ENCODE results near the gene PEX14.

The PEX14 gene

GRCh38 chr1:10516925-10517676, 42.4 kb downstream of the PEX14 start:
- Histone ChIP-seq H3K27ac (ENCODE audit: low read length) (no peak overlapping the region), H4K20me1 (ENCODE audit: insufficient read depth, low read length) (peaks cover 31% of the 10 kb centered on the region), H3K27me3 (ENCODE audit: low read depth, low read length) (no peaks in the 10 kb centered on the region), H3K4me2 (ENCODE audit: low read length) (no peak overlapping the region), H3K9ac (ENCODE audit: low read length) (no peak overlapping the region), H2AFZ (ENCODE audit: low read depth, low read length) (no peak overlapping the region), H3K4me3 (ENCODE audit: low read length) (no peak overlapping the region), H3K4me1 (ENCODE audit: low read length) (peaks cover 5% of the 10 kb centered on the region; the same call in 1 of the 2 replicates), H3K9me3 (ENCODE audit: insufficient read depth, low read length) (no peaks in the 10 kb centered on the region), H3K36me3 (replicated peaks; ENCODE audit: low read depth, low read length) (no peaks in the 10 kb centered on the region), H3K79me2 (ENCODE audit: low read length) (peaks cover 5% of the 10 kb centered on the region; the same call in 1 of the 2 replicates)
- TF ChIP-seq EZH2phosphoT487 (IDR thresholded peaks at IDR 0.05; ENCODE audit: low read depth), result no peak
- TF ChIP-seq, protein P1, sequence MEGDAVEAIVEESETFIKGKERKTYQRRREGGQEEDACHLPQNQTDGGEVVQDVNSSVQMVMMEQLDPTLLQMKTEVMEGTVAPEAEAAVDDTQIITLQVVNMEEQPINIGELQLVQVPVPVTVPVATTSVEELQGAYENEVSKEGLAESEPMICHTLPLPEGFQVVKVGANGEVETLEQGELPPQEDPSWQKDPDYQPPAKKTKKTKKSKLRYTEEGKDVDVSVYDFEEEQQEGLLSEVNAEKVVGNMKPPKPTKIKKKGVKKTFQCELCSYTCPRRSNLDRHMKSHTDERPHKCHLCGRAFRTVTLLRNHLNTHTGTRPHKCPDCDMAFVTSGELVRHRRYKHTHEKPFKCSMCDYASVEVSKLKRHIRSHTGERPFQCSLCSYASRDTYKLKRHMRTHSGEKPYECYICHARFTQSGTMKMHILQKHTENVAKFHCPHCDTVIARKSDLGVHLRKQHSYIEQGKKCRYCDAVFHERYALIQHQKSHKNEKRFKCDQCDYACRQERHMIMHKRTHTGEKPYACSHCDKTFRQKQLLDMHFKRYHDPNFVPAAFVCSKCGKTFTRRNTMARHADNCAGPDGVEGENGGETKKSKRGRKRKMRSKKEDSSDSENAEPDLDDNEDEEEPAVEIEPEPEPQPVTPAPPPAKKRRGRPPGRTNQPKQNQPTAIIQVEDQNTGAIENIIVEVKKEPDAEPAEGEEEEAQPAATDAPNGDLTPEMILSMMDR (IDR thresholded peaks at IDR 0.05; ENCODE audit: low read depth, low read length), result no peak

DNA sequence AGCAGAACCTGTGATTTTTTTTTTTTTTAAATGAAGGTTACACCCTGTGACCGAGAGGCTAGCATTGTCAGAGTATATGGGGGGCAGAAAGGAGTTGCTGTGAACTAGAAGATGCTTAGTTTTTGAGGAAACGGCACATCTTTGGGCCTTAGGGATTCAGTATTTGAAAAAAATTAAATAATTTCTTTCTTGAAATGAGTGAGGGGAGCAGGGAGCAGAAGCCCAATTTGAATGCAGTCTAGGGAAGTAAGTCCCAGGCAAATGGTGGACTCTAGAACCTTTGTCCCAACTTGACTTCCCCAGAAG, 42.9 kb downstream of the PEX14 start:
- no peaks in the 10 kb centered on the region for H3K27me3 ChIP-seq (ENCODE audit: low read depth, low read length)
- no peaks in the 10 kb centered on the region for H3K9me3 ChIP-seq (ENCODE audit: insufficient read depth, low read length)
- H3K4me1 ChIP-seq (ENCODE audit: low read length), result peaks cover 5% of the 10 kb centered on the region; the same call in 1 of the 2 replicates
- no peak overlapping the region for H3K27ac ChIP-seq (ENCODE audit: low read length)
- TF ChIP-seq EZH2phosphoT487 (IDR thresholded peaks at IDR 0.05; ENCODE audit: low read depth), result no peak
- TF ChIP-seq, protein P1 (IDR thresholded peaks at IDR 0.05; ENCODE audit: low read depth, low read length), result no peak
- no peak overlapping the region for H3K4me3 ChIP-seq (ENCODE audit: low read length)
- no peaks in the 10 kb centered on the region for H3K36me3 ChIP-seq (replicated peaks; ENCODE audit: low read depth, low read length)
- no peak overlapping the region for H2AFZ ChIP-seq (ENCODE audit: low read depth, low read length)
- H4K20me1 ChIP-seq (ENCODE audit: insufficient read depth, low read length), result peaks cover 26% of the 10 kb centered on the region
- H3K9ac ChIP-seq (ENCODE audit: low read length), result no peak overlapping the region
- 0 out of 2 replicates have a peak, but pooled peaks cover 3% of the 10 kb centered on the region for H3K79me2 ChIP-seq (ENCODE audit: low read length)
- H3K4me2 ChIP-seq (ENCODE audit: low read length), result no peak overlapping the region

GRCh38 chr1:10519016-10519417, 44.3 kb downstream of the PEX14 start:
- Histone ChIP-seq H3K9ac (ENCODE audit: low read length) (no peak overlapping the region), H3K36me3 (replicated peaks; ENCODE audit: low read depth, low read length) (no peaks in the 10 kb centered on the region), H3K27me3 (ENCODE audit: low read depth, low read length) (no peaks in the 10 kb centered on the region), H3K4me2 (ENCODE audit: low read length) (no peak overlapping the region), H3K9me3 (ENCODE audit: insufficient read depth, low read length) (no peaks in the 10 kb centered on the region), H2AFZ (ENCODE audit: low read depth, low read length) (no peak overlapping the region), H3K4me1 (ENCODE audit: low read length) (peaks cover 5% of the 10 kb centered on the region; the same call in 1 of the 2 replicates), H3K79me2 (ENCODE audit: low read length) (no peaks in the 10 kb centered on the region), H4K20me1 (ENCODE audit: insufficient read depth, low read length) (peaks cover 15% of the 10 kb centered on the region; the same call in 1 of the 2 replicates), H3K27ac (ENCODE audit: low read length) (no peak overlapping the region), H3K4me3 (ENCODE audit: low read length) (no peak overlapping the region)
- TF ChIP-seq, protein P1 (IDR thresholded peaks at IDR 0.05; ENCODE audit: low read depth, low read length), result no peak
- no peak for TF ChIP-seq EZH2phosphoT487 (IDR thresholded peaks at IDR 0.05; ENCODE audit: low read depth)

DNA sequence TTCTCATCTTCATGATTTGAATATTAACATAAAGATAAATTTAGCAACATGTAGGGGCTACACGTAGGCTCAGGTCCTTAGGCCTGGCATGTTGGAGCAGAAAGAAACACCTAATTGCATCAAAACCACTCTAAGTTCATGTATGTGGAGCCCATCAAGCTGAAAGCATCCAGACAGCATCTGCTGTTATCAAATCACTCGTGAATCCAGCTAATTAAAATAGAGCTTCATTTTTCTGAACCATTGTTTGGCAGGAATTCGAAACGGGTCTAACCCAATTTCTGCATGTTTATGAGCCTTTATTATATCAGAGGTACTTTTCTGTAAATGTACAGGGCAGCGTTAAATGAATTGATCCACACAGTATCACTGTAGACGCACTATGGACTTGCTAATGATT, 45.7 kb downstream of the PEX14 start:
- Histone ChIP-seq H3K4me2 (ENCODE audit: low read length) (no peak overlapping the region), H3K4me1 (ENCODE audit: low read length) (peaks cover 5% of the 10 kb centered on the region; the same call in 1 of the 2 replicates), H3K36me3 (replicated peaks; ENCODE audit: low read depth, low read length) (no peaks in the 10 kb centered on the region), H3K4me3 (ENCODE audit: low read length) (no peak overlapping the region), H3K79me2 (ENCODE audit: low read length) (no peaks in the 10 kb centered on the region), H3K9ac (ENCODE audit: low read length) (no peak overlapping the region), H3K27ac (ENCODE audit: low read length) (no peak overlapping the region), H4K20me1 (ENCODE audit: insufficient read depth, low read length) (peaks cover 11% of the 10 kb centered on the region; the same call in 1 of the 2 replicates), H2AFZ (ENCODE audit: low read depth, low read length) (no peak overlapping the region), H3K9me3 (ENCODE audit: insufficient read depth, low read length) (no peaks in the 10 kb centered on the region), H3K27me3 (ENCODE audit: low read depth, low read length) (no peaks in the 10 kb centered on the region)
- no peak for TF ChIP-seq EZH2phosphoT487 (IDR thresholded peaks at IDR 0.05; ENCODE audit: low read depth)
- TF ChIP-seq, protein P1 (IDR thresholded peaks at IDR 0.05; ENCODE audit: low read depth, low read length), result no peak

Measured in OCI-LY3 (cell line).